C4-2B (cell line): ENCODE data around the gene SMOC2.
"Not testable (repeated sequence)": the region's sequence is repeated elsewhere in the genome, so short reads cannot be mapped to it uniquely, and the experiment has no call there.

ENCODE experiments used
- H3K27ac ChIP-seq: fragments of 450-650 bp; 2 replicates; pipeline ENCODE4 v1.5.1; 2017
- ZFX ChIP-seq: fragments of 450-650 bp; IDR thresholded peaks from 2 replicates; pipeline ENCODE4 v1.6.1; 2017
- TF ChIP-seq, protein P1 (sequence below): fragments of 450-650 bp; conservative IDR thresholded peaks from 2 replicates; pipeline ENCODE4 v1.5.1; 2017; ENCODE audit warnings: mild to moderate bottlenecking

SMOC2 gene

DNA sequence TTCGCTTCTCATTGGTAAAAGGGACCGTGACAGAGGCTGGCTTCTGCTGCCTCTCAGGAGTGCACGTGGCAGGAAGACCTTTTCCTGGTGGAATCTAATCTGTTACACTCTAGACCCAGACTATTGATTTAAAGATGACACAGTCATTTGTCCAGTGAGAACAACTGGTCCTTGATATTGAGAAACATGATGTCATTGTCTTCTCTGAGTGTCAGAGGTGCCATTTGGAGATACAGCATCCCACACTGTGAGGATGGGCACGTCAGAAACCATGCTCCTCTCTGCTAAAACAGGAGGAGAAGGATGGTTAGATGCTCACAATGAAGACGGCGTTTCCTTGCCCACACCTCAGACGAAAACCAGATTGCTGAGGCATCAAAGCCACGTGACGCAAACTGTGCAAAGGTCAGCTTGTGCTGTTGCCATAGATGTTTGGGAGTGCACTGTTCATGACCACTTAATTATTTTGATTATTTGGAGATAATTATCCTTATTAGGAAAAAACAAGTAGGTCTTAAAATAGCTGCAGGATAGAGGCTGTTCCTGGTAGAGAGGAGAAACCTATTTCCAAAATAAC lies 169.0 kb downstream of the SMOC2 start:
- TF ChIP-seq ZFX = no peak
- TF ChIP-seq, protein P1, sequence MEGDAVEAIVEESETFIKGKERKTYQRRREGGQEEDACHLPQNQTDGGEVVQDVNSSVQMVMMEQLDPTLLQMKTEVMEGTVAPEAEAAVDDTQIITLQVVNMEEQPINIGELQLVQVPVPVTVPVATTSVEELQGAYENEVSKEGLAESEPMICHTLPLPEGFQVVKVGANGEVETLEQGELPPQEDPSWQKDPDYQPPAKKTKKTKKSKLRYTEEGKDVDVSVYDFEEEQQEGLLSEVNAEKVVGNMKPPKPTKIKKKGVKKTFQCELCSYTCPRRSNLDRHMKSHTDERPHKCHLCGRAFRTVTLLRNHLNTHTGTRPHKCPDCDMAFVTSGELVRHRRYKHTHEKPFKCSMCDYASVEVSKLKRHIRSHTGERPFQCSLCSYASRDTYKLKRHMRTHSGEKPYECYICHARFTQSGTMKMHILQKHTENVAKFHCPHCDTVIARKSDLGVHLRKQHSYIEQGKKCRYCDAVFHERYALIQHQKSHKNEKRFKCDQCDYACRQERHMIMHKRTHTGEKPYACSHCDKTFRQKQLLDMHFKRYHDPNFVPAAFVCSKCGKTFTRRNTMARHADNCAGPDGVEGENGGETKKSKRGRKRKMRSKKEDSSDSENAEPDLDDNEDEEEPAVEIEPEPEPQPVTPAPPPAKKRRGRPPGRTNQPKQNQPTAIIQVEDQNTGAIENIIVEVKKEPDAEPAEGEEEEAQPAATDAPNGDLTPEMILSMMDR = no peak

GRCh38 chr6:168610966-168611365 lies 170.0 kb downstream of the SMOC2 start:
- H3K27ac ChIP-seq = not testable (repeated sequence)

More for the DNA sequence above, 169.0 kb downstream of the SMOC2 start:
- no peak overlapping the region for H3K27ac ChIP-seq

DNA sequence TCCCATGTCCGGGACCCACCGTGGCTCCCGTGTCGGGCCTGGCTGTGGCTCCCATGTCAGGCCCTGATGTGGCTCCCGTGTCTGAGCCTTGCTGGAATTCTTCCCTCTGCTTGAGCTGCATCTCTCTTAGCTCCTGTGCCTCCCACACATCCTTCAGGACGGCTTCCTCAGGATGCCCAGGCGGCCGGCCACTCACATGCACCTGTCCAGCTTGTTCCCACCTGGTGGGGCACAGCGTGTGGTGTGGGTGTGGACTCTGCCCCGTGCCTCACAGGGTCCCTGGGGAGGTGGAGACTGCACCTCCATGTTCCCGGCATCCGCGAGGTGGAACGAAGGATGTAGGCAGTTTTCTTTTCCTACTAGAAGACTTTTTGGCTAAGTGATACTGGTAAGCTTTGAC lies 170.7 kb downstream of the SMOC2 start:
- H3K27ac ChIP-seq = no peak overlapping the region
- no peak for TF ChIP-seq ZFX
- TF ChIP-seq, protein P1 = no peak

- no peak overlapping the region for H3K27ac ChIP-seq
- TF ChIP-seq ZFX = no peak
- TF ChIP-seq, protein P1 = no peak
Measured at GRCh38 chr6:168612586-168612985, 171.6 kb downstream of the SMOC2 start.

DNA sequence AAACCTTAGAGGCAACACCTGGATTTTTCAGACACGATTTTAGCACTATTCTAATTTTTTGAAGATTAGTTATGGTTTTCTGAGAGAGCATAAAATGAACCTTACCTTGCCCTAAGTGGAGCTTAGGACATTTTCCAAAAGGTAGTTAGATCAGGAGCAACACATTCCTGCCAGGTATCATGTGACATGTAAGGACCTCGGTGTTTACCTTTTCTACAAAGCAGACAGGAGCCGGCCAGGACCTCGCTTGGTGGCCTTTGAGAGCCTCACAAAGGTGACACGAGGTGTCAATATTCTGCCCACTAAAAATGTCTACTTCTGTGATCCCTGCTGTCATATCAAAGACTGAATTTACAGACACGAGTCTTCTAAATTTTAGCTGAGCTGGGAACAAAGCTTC lies 174.9 kb downstream of the SMOC2 start:
- no peak for TF ChIP-seq ZFX
- TF ChIP-seq, protein P1 = no peak
- H3K27ac ChIP-seq = no peak overlapping the region

- H3K27ac ChIP-seq = no peak overlapping the region
- TF ChIP-seq, protein P1 = peak; percentile 36
- no peak for TF ChIP-seq ZFX
Measured at GRCh38 chr6:168616816-168617765, 176.1 kb downstream of the SMOC2 start.

GRCh38 chr6:168618546-168619315 lies 177.7 kb downstream of the SMOC2 start:
- H3K27ac ChIP-seq = no peak overlapping the region

More at GRCh38 chr6:168618546-168619315, 177.7 kb downstream of the SMOC2 start:
- TF ChIP-seq ZFX = no peak
- TF ChIP-seq, protein P1 = no peak
